HepG2 (cell line): ENCODE measurements around the gene LITAFD. TPM values are rescaled to one million over a fixed set of nuclear protein-coding genes. Genes with fewer than 3 reads are reported as not detected.

ENCODE experiments used
- ATAC-seq: fragments of 200-7000 bp; cut with Tn5 transposase; 3 replicates; pipeline ENCODE4 v1.9.1; 2020; ENCODE audit warnings: mild to moderate bottlenecking, moderate library complexity
- BruUV-seq: library from RNA; stranded (reverse); fragments of 400-500 nt; replicated peaks from 2 replicates; lab custom pipeline; 2021; lab: Mats Ljungman, UMichigan
- CTCF ChIA-PET: fragments of 300-600 bp; formaldehyde crosslinking; extraction: SDS; loops from one replicate; lab custom pipeline; 2021; ENCODE audit warnings: low total read pairs, inconsistent platforms, low intra/inter-chr PET ratio; lab: Yijun Ruan, JAX
- POLR2A ChIA-PET: fragments of 350-600 bp; sonication (Branson Sonifier 250); formaldehyde crosslinking; loops from one replicate; lab custom pipeline; 2020; ENCODE audit warnings: antibody characterized with exemption, inconsistent platforms; lab: Yijun Ruan, JAX
- DNase-seq: peaks from one replicate; pipeline ENCODE4 v3.0.0-alpha.2; 2015; ENCODE audit warnings: low spot score
- FAIRE-seq: peaks from 3 replicates; lab custom pipeline; 2011; peaks lifted over from hg19 to GRCh38; lab: Jason Lieb, UNC
- H2AFZ ChIP-seq: one replicate; pipeline ENCODE4 v1.6.1; 2011; ENCODE audit warnings: low read length, inconsistent platforms
- H3K27ac ChIP-seq: fragments of 300-600 bp; 3 replicates; pipeline ENCODE4 v1.8.0; 2011; ENCODE audit warnings: mixed run types, mild to moderate bottlenecking, mixed read lengths, low read length, inconsistent platforms; ENCODE audit not compliant: insufficient read depth; ENCODE audit errors: extremely low read length
- H3K27me3 ChIP-seq, 2 experiments: fragments of 200-600 bp in 1 of 2; 2 replicates in 1 of 2; 3 replicates in 1 of 2; pipeline versions ENCODE4 v1.6.0 to v1.8.0; 2011; ENCODE audit warnings: low read length in 2 of 2, mild to moderate bottlenecking in 2 of 2, moderate library complexity in 2 of 2, inconsistent platforms in 1 of 2; ENCODE audit not compliant: insufficient read depth in 2 of 2, control insufficient read depth in 1 of 2
- H3K36me3 ChIP-seq, 2 experiments: fragments of 200-600 bp in 1 of 2; replicated peaks in 1 of 2; 2 replicates in 1 of 2; 3 replicates in 1 of 2; pipeline versions ENCODE4 v1.5.1 to v1.8.0; 2011; ENCODE audit warnings: low read length in 2 of 2, inconsistent platforms in 1 of 2; ENCODE audit not compliant: insufficient read depth in 2 of 2, control insufficient read depth in 1 of 2
- H3K4me1 ChIP-seq: 2 replicates; pipeline ENCODE4 v1.5.1; 2012; ENCODE audit warnings: low read length, inconsistent platforms; ENCODE audit not compliant: insufficient read depth
- H3K4me2 ChIP-seq: 2 replicates; pipeline ENCODE4 v1.6.0; 2011; ENCODE audit warnings: low read depth, low read length, inconsistent platforms
- H3K4me3 ChIP-seq, 3 experiments: fragments of 200-600 bp in 1 of 3; sonication (generic), shearing (Covaris generic) in 1 of 3; replicated peaks in 1 of 3; 2 replicates each; pipeline ENCODE4 v1.5.1; 2011 to 2016; ENCODE audit warnings: low read length in 3 of 3, inconsistent platforms in 2 of 3, low read depth in 2 of 3, mild to moderate bottlenecking in 2 of 3, control low read depth in 1 of 3, mixed read lengths in 1 of 3; ENCODE audit not compliant: insufficient read depth in 1 of 3
- H3K79me2 ChIP-seq: one replicate; pipeline ENCODE4 v1.6.1; 2011; ENCODE audit warnings: low read length, inconsistent platforms; ENCODE audit not compliant: insufficient read depth
- H3K9ac ChIP-seq: 2 replicates; pipeline ENCODE4 v1.6.0; 2011; ENCODE audit warnings: mild to moderate bottlenecking, low read depth, low read length, inconsistent platforms; ENCODE audit not compliant: insufficient read depth
- H3K9me3 ChIP-seq: 2 replicates; pipeline ENCODE4 v1.5.1; 2012; ENCODE audit warnings: mild to moderate bottlenecking, low read length
- H4K20me1 ChIP-seq: 2 replicates; pipeline ENCODE4 v1.6.0; 2011; ENCODE audit warnings: inconsistent platforms, mild to moderate bottlenecking, low read length, moderate library complexity; ENCODE audit not compliant: insufficient read depth
- ARID4A ChIP-seq: sonication (generic); formaldehyde crosslinking; IDR thresholded peaks from 2 replicates; pipeline ENCODE4 v1.5.0; 2020; ENCODE audit warnings: mild to moderate bottlenecking, missing genetic modification reagents, borderline replicate concordance
- BORCS8-MEF2B ChIP-seq: sonication (generic); formaldehyde crosslinking; IDR thresholded peaks from 2 replicates; pipeline ENCODE4 v1.8.0; 2022; ENCODE audit warnings: mild to moderate bottlenecking, missing genetic modification reagents
- E2F2 ChIP-seq: sonication (generic); formaldehyde crosslinking; IDR thresholded peaks from 2 replicates; pipeline ENCODE4 v1.4.0; 2020; ENCODE audit warnings: missing genetic modification reagents, borderline replicate concordance
- EZH2 ChIP-seq: conservative IDR thresholded peaks from 2 replicates; pipeline ENCODE4 v1.6.1; 2012; ENCODE audit warnings: mild to moderate bottlenecking, low read depth, low read length, moderate library complexity
- PAF1 ChIP-seq: IDR thresholded peaks from 2 replicates; pipeline ENCODE4 v1.6.1; 2016; ENCODE audit warnings: missing genetic modification reagents, missing compliant biosample characterization
- POLR2A ChIP-seq, 2 experiments: IDR thresholded peaks; 2 replicates each; pipeline ENCODE4 v1.6.1; 2011; ENCODE audit warnings: low read depth in 2 of 2, low read length in 2 of 2, mild to moderate bottlenecking in 1 of 2, moderate library complexity in 1 of 2; ENCODE audit not compliant: insufficient read depth in 1 of 2
- POLR2G ChIP-seq: fragments of 200-400 bp; formaldehyde crosslinking; IDR thresholded peaks from 2 replicates; pipeline ENCODE4 v1.6.1; 2018; ENCODE audit warnings: mild to moderate bottlenecking, low read depth, low read length, moderate library complexity
- SRSF1 ChIP-seq: fragments of 200-400 bp; formaldehyde crosslinking; optimal IDR thresholded peaks from 2 replicates; pipeline ENCODE3; 2017; ENCODE audit warnings: mild to moderate bottlenecking, low read depth, low read length, moderate library complexity
- WGBS: methylation state at CpG from one replicate; pipeline ENCODE4 v1.1.6; 2017; ENCODE audit warnings: low lambda C conversion rate; 5-methylcytosine and 5-hydroxymethylcytosine counted together
- in situ Hi-C: cut with HindIII; loops from 2 replicates; pipeline ENCODE4 v1.10.0; 2017; ENCODE audit warnings: low pct_unique_long_range_greater_than_20kb; ENCODE audit not compliant: extremely low pct_ligation_motif_present
- intact Hi-C: fragments of 100-400 bp; cut with micrococcal nuclease; formaldehyde crosslinking; loops from one replicate; pipeline ENCODE4 v1.10.0; 2022; ENCODE audit not compliant: unreplicated experiment
- polyA plus RNA-seq, 8 experiments: library from polyadenylated mRNA; depleted of rRNA in 3 of 8; stranded (reverse) in 7 of 8; unstranded in 1 of 8; fragments of >200 nt; fragmentation: Illumina TruSeq in 4 of 8; extraction: Trizol in 4 of 8; gene quantifications; 2 replicates each; pipeline versions ENCODE4 v1.2.1 to v1.2.3, GENCODE V29; 2011 to 2016; ENCODE audit warnings: low read depth in 4 of 8, missing spikeins in 1 of 8, mixed read lengths in 1 of 8; ENCODE audit not compliant: insufficient read depth in 1 of 8
- total RNA-seq, 5 experiments: library from RNA; depleted of rRNA; stranded (reverse); fragments of >200 nt; fragmentation: Illumina TruSeq; extraction: Trizol; gene quantifications; 2 replicates each; pipeline ENCODE4 v1.2.3, GENCODE V29; 2016; ENCODE audit warnings: low read depth in 1 of 5

LITAFD gene
- total and polyA plus RNA-seq, 2 of the 13 experiments (the other 11 are each of a cell fraction or from before 2014, with no cell fraction given) = not detected

GRCh38 chr16:8855972-8856371 is 26.2 kb upstream of the LITAFD start:
- ChIA-PET POLR2A (interaction anchor here (1.5 to 7.5 kb wide), 2 partner anchors 9 to 13 kb away, joined by 7 to 105 read pairs; partner anchors contain the start of gene CARHSP1), CTCF (no interaction called here)
- TF ChIP-seq EZH2 (no peak), ARID4A (CRISPR knock-in tag) (no peak), BORCS8-MEF2B (CRISPR knock-in tag) (no peak), PAF1 (CRISPR knock-in tag) (0 out of 2 replicates have a peak, but pooled peaks have one; percentile 14), E2F2 (CRISPR knock-in tag) (0 out of 2 replicates have a peak, but pooled peaks have one; percentile 3), POLR2G (0 out of 2 replicates have a peak, but pooled peaks have one; percentile 4), POLR2A (IDR thresholded peaks at IDR 0.05; ENCODE audit: insufficient read depth in 1 of 2, low read depth in 2 of 2, low read length in 2 of 2) (peak in 1 of 2 experiments; percentile 8; a peak in 1 of 4 replicates), SRSF1 (peak; percentile 4)
- Histone ChIP-seq H3K27ac (no peak overlapping the region), H3K9me3 (no peaks in the 10 kb centered on the region), H3K9ac (no peak overlapping the region), H3K27me3 (no peaks in the 10 kb centered on the region), H2AFZ (no peak overlapping the region), H4K20me1 (peaks cover 42% of the 10 kb centered on the region), H3K79me2 (peaks cover 27% of the 10 kb centered on the region), H3K36me3 (peaks cover 54 to 77% of the 10 kb centered on the region in 2 experiments), H3K4me1 (peaks cover 30% of the 10 kb centered on the region), H3K4me3 (no peak overlapping the region), H3K4me2 (no peak overlapping the region)
- 77% methylated on average over 5 of the region's 5 CpGs for WGBS
- DNase-seq (no peak), FAIRE-seq (no peak), ATAC-seq (no peak)
- intact Hi-C loops (no loop called here), in situ Hi-C loops (no loop called here)
- BruUV-seq = no TSS peak
